NCI-H1105 treated with DMSO at 0.1 percent for 48 hours (cell line): ENCODE data around the gene ANKS6.

Experiments used
- DNase-seq: peaks from one replicate; lab custom pipeline; 2025; lab: John Stamatoyannopoulos, UW

Gene ANKS6

DNA sequence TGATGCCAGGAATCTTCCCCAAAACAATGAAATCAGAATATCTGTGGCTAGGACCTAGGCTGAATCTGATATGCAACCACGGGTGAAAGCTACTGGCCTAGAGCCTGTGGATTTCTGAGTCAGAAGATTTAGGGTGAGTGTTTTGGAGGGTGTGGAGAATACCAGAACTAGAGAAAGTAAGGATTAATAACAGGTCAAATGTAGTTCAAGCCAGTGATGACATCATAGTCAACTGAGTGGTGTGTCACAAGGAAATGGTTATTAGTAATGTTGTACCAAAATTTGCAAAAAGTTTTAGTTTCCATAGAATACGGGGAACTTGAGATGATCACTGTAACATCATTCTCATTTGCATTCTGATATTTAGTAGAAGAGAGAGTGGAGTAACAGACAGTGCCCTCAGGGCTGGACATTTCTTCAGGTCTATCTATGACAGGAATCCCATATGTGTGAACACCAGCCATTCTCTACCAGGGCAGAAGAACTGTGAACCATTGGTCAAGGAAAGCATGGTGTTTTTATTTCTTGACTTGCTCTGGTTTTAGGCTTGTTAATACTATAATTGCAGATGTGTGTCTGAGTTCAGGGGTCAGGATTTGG, 14.8 kb upstream of the ANKS6 start:
- no peak for DNase-seq

DNA sequence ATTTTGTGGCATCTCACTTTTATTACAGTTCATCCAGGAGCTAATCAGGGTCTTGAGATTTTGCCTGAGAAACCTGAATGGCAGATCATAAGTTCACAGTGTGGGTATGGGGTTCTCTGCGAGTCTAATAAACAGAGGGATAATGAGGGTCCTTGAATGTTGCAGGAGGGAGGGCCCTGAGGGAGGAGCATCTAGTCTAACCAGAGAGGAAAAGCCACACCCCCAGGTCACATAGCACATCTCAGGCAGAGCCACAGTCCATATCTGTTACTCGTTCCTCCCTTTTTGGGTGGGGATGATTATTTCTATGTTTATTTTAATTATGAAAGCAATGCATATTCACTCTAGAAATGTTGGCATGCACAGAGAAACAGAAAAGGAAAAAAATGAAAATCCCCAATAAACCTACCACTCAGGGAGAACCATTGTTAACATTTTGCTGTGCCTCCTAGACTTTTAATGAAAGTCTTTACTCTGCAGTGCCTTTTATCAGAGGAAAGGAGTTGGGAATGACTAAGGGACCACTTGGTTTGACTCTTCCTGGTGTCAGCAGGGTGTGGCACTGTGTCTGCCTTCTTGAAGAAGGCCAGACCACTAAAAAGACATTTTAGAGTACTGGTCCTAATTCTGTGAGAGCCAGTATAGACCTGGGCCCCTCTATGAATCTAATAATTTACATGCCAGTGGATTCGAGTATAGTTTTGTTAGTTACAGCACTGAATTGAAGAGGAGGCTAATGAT, 13.9 kb upstream of the ANKS6 start:
- no peak for DNase-seq

DNA sequence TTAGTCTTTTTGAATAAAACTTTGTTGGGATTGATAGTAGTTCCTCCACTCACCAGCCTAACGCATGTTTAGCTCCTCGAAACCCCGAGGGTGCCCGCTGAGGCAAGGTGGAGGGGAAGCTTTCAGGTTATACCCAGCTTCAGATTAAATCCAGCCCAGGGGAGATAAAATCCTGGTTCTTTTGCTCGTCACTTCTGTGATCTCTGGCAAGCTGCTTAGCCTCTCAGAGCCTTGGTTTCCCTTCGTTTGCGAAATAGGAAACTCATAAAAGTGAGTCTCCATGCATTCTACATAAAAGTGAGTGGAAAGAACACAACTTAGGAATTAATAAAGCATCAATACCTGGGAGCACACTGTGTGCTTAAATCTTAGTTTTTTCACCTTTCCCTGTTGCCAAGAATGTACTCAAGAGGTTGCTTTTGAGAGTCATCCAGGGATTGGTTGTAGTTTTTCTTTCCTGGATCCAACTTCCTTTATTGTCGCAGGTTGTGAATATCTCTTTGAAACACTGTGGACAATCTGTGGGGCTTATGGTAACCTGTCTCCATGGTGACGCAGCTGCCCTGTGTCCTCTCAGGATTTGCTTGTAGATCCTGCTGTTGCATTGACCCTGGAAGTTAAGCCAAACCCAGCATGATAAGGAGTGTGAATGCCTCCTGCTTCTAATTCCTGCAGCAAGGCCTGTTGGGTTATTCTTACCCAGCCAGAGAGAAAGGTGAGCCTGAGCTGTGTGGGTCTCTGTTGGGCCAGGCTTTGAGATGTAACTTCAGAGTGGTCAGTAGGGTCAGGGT, 13.2 kb upstream of the ANKS6 start:
- no peak for DNase-seq

DNA sequence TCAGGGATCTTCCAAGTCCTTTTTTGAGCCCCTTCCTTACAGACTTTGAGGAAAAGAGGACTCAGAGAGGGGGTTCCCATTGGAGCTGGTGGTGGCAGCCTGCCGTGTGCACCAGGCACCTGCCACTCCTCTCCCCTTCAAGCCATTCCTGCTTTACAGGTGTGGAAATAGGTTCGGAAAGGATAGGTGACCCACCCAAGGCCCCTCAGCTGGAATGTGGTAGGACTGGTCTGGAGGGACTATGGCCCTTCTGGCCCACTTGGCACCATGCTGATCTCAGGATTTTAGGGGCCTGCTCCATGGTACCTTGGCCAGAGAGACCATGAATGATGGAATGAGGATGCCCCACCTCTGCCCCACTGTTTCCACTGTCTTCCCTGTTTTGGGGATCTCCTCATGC, 12.5 kb upstream of the ANKS6 start:
- DNase-seq: no peak

DNA sequence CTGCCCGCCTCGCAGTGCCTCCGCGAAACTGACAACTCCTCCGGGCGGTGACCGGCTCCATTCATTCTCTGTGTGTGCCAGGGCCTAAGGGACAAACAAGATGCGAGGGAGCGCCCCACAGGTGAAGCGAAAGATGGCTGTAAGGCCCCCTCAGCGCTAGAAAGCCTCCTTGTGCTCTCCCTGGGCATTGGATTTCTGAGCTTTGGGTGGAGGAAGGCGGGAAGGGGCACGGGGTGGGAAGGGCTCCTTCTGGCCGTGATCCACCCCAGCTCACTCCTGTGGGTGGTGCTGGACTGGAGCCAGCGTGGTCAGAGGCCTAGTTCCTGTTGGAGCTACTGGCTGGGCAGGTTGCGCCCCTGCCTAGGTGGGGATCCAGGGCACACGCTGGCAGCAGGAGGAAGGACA, 12.1 kb upstream of the ANKS6 start:
- peak; percentile 57 for DNase-seq

DNA sequence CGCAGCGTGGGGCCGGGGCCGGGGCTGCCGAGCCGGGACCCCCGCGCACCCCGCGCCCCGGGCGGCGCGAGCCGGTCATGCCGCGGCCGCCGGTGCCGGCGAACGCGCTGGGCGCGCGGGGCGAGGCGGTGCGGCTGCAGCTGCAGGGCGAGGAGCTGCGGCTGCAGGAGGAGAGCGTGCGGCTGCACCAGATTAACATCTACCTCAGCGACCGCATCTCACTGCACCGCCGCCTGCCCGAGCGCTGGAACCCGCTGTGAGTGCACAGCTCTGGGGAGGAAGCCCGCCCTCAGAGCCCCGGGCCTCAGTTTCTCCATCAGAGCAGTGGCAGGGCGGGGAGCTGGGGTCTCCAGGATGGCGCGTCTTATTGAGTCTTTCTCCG, 11.4 kb upstream of the ANKS6 start:
- peak; percentile 20 for DNase-seq

DNA sequence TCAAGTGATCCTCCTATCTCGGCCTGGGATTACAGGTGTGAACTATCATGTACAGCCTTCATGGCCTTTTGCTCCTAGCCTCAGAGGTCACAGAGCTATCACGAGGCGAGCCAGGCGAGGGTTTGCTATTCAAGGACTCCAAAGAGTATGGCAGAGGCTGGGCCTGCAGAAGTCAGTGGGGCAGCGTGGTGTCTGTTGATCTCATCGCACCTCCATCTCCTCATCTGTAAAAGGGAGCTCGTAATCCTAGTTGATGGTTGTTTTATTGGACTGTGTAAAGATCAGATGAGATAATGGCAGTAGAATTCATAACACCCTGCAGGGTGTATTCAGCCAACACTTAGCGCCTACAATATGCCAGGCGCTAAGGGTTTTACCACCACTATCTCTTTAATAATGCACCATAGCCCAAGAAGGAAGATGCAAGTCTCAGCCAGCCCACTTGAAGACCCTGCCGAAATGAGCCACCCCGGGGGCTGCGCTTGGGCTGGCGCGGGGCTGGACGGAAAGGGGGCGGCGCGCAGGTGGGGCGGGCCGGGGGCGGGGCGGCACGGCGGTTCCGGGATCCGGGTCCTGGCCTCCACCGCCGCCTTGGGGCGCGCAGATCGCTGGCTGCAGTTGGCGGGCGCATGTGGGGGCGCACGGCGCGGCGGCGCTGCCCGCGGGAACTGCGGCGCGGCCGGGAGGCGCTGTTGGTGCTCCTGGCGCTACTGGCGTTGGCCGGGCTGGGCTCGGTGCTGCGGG, 10.9 kb upstream of the ANKS6 start, which contains the start of gene GALNT12:
Gene GALNT12 (plus strand): TSS at position 601 of the 744 bp plus-strand sequence. CDS start 29 bp downstream, at position 630.
- peak; percentile 29 for DNase-seq

DNA sequence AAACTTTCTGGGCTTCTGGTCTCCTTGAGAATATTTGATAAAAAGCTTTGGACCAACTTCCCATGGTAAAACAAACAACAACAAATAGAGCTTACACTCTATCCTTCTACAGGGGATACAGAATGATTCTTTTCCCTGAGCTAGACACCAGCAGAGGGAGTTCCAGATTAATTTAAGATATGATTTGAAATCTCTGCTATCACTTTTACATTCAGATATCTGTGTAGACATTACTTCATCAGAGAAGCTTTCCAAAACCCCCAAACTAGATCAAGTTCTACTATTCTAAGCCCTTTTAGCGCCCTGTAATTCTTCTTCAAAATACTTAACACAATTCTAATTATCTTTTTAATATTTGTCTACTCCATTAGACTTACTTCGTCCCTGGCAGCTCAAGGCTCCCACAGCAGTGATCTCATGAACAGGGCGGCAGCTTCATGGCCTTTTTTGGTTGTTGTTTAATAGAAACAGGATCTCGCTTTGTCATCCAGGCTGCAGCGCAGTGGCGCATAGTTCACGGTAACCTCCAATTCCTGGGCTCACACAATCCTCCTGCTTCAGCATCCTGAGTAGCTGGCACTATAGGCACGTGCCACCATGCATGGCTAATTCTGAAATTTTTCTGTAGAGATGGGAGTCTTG, 10.2 kb upstream of the ANKS6 start:
- peak; percentile 11 for DNase-seq

DNA sequence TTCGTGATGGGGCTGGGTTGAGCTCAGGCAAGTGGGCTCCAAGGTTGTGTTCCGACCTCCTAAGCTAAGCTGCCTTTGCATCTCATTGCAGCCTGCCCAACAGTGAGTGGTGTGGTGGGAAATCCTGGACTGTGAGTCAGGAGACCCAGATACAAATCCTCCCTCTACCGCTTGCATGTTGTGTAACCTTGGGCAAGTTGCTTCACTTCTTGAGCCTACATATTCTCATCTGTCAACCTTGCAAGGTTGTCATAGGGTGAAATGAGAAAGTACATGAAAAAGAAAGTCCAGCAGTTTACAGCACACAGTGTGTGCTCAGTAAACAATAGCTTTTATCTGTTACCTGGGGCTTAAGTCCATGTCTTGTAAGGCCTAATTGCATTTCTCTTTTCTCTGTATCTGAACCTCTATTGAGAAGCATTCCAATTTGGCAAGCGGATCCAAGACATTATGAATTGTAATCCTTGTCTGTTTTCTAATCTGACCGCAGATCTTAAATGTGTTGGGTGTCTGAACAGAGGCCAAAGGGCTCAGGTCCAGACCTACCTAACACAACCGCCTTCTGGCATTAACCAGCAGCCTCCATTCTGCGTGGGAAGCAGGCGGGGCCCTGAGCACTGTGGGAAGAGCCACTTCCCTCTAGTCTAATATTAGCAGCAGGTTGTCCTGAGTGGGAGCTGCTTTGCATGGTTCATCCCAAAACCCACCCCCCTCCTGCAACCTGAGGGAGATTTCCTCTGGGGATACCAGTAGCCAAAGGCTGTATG, 9.3 kb upstream of the ANKS6 start:
- no peak for DNase-seq

DNA sequence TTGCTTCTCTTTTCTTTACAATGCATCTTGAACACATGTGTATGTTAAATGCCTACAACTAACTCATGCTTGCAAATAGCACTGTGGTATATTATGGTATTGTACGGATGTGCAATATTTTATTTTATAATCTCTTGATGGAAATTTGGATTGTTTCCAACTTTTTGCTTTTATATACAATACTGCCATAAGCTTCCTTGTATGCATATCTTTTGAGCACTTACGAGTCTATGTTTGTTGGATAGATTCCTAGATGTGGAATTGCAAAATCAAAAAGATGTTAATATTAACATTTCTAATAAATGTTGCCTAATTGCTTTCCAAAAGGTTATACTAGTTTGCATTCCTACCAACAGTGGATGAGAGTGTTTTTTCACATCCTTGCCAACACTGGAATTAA, 7.7 kb upstream of the ANKS6 start:
- no peak for DNase-seq

DNA sequence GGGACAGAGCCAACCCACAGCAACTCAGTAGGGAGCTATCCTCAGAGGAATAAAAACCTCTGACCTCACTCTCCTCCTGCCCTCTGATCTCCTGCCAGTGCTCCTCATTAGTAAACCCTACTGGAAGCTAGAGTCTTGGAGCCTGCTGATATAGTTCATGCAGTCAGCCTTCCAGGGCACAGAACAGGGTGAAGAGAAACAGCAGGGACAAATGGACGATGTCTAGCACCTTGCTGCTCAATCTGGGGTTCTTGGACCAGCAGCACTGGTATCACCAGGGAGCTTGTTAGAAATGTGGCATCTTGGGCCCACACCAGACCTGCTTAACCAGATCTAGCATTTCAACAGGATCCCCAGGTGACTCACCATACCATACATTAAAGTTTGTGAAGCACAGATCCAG, 5.6 kb upstream of the ANKS6 start:
- no peak for DNase-seq

DNA sequence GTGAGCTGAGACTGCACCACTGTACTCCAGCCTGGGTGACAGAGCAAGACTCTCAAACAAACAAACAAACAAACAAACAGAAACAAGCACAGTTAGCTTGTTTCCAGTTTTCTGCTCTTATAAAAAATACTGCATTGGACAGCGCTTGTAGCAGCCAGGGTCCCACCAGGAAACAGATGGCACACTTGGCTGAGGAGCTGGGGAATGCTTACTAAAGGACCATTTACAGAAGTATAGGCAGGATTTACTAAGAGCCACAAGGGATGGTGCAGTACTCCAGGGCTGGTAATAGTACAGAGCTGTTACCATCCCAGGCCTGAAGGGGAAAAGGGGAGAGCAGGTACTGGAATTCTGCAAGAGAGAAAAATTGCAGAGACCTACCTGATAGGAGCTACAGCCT, 5.2 kb upstream of the ANKS6 start:
- no peak for DNase-seq

DNA sequence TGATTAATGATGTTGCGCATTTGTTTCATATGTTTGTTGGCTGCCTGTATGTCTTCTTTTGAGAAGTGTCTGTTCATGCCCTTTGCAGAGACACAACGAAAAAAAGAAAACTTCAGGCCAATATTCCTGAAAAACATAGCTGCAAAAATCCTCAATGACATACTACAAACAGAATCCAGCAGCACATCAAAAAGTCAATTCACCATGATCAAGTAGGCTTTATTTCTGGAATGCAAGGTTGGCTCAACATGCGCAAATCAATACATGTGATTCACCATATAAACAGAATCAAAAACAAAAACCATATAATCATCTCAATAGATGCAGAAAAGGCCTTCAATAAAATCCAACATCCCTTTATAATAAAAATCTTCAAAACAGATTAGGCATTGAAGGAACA, 1.9 kb upstream of the ANKS6 start:
- no peak for DNase-seq

DNA sequence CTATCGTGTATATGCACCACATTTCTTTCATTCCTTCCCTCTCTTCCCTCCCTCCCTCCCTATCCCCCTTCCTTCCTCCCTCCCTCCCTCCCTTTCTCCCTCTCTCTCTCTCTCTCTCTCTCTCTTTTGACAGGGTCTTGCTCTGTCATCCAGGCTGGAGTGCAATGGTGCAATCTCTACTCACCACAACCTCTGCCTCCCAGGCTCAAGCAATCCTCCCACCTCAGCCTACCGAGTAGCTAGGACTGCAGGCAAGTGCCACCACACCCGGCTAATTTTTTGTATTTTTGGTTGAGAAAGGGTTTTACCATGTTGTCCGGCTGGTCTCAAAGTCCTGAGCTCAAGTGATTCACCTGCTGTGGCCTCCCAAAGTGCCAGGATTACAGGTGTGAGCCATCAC, 1.1 kb upstream of the ANKS6 start:
- no peak for DNase-seq

DNA sequence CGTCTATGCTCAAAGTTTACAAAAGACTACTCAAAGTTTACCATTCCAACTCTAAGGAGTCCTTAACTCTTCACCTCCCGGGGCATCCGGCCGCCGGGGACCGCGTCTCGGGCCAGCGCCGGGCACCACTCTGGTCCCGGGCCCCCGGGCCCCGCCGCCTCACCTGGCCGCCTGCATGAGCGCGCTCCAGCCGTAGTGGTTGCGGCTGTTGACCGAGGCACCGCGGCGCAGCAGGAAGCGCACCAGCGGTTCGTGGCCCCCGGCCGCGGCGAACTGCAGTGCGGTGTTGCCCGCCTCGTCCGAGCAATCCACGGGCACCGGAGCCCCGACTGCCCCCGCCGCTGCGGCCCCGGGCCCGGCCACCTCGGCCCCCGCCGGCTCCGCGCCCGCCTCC, 388 bp downstream of the ANKS6 start:
- peak; percentile 37 for DNase-seq

DNA sequence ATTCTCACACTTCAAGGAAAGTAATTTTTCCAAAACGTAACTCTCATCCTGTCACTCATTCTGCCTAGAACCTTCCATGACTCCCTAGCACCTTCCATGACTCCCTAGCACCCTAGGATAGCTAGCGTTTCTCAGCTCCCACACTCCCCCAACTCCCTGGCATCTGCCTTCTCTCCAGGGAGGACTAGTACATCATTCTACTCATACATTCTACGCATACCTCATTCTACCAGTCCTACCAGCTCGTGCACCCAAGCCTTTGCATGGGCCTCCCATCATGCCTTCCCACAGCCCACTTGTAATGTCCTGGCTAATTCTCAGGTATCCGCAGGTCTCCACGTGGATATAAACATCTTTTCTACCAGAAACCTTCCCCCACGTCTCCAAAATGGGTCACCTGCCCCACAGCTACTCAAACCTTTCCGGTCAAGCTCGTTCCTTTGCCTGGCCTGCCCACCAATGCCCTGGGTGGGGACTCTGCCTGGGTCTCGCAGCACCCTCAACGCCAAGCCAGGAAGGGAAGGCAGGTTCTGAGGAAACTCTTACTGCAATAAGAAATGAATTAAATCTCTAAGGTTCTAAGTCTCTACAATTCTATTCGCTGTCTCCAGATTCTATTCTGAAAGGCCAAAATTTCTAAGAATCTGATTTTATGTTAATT, 930 bp downstream of the ANKS6 start:
- no peak for DNase-seq

DNA sequence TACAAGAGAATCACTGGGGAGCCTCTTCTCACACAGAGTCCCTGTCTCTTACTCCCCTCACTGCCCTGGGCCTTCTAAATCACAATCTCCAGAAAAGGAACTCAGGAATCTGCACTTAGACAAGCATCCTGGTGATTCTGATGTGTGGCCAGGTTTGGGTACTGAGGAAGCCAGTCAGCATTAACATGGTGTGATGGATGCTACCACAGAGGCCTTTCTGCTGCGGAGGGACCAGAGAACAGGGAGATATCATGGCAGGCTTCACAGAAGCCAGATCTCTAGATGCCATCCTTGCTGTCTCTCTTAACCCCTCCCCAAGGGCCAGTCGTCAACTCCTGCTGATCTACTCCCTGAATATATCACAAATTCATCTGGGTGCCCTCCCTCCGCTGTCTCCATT, 1.6 kb downstream of the ANKS6 start:
- no peak for DNase-seq

DNA sequence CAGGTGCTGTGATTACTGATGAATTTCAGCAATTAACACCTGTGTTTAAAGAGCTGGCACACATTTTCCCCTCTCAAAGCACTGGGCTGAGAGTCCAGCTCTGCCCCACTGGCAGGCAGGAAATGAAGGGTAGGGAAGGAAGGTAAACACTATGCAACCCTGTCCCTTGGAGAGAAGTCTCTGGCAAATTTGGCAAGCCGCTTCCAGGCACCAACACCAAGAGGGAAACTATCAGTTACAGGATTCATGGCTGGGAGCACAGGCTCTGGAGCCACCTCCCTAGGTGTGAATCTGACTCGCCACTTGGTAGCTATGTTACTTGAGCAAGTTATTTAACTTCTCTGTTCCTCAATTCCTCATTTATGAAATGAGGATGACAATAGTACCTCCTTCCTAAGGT, 3.3 kb downstream of the ANKS6 start:
- no peak for DNase-seq

DNA sequence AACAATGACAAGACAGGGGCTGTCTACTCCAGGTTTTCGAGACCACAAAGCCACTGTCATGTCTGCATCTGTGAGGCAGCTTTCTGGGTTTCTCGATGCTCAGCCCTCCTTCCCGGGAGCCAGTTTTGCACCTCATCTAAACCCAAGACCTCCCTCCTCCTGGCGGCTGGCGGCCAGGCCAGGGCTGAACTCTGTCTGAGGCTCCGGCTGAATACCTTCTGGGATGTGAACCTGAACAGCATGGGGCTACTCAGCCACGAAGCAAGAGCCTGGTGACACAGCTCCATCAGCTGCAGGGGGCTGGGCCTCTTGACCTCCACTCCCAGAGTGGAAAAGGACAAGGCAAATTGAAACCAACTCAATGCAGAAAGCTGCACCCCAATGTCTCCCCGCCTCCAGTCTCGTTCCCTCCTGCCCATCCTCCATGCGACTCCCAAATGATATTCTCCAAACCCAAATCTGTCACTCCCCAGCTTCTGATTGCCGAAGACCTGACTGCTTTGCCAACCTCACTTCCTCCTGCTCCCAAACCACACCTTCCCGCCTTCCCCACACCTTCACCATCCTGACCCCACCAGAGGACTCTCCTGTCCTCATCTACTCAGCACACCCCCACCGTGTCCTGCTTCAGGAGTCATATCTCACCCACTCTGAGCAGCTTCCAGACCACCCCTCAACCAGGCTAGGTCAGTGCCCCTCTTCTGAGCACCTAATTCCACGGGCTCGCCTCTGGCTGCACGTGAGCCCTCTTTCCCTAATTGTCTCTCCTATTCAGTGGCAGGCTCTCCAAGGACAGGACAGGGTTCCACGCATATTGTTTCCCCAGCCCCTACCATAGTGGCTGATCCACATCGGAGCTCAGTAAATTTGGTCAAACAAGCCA, 4.5 kb downstream of the ANKS6 start:
- DNase-seq: no peak
